Activated naive CD8-positive, alpha-beta T cell treated with anti-CD3 and anti-CD28 coated beads, Interleukin-2, amount 10 ng/mL, durations not matched to agents 7 days and 5 days (primary cell): Measurements from ENCODE around the gene ZDHHC11B. TPM values are rescaled to one million over a fixed set of nuclear protein-coding genes. Genes with fewer than 3 reads are reported as not detected.
"Not testable (repeated sequence)": the region's sequence is repeated elsewhere in the genome, so short reads cannot be mapped to it uniquely, and the experiment has no call there.

Experiments used
- ATAC-seq: fragments of 150-1000 bp; cut with Tn5 transposase; one replicate; pipeline ENCODE4 v1.10.0; 2021; ENCODE audit warnings: low read depth, moderate library complexity
- POLR2A ChIA-PET: fragments of 350-600 bp; sonication (Branson Sonifier 250); formaldehyde crosslinking; loops from one replicate; lab custom pipeline; 2021; ENCODE audit warnings: antibody characterized with exemption; lab: Charles Lee
- DNase-seq: peaks from one replicate; pipeline ENCODE4 v3.0.0; 2021
- H3K27ac Mint-ChIP-seq: one replicate; pipeline ENCODE4 v1.8.0; 2022; ENCODE audit warnings: mild to moderate bottlenecking, mixed read lengths
- H3K27me3 Mint-ChIP-seq: one replicate; pipeline ENCODE4 v1.8.0; 2022; ENCODE audit warnings: mild to moderate bottlenecking, moderate library complexity, mixed read lengths
- H3K36me3 Mint-ChIP-seq: one replicate; pipeline ENCODE4 v1.8.0; 2021; ENCODE audit warnings: mild to moderate bottlenecking, mixed read lengths
- H3K4me1 Mint-ChIP-seq: one replicate; pipeline ENCODE4 v1.8.0; 2021; ENCODE audit warnings: mixed read lengths
- H3K4me3 Mint-ChIP-seq: one replicate; pipeline ENCODE4 v1.8.0; 2022; ENCODE audit warnings: mild to moderate bottlenecking, moderate library complexity, mixed read lengths
- H3K9me3 Mint-ChIP-seq: one replicate; pipeline ENCODE4 v1.8.0; 2021; ENCODE audit warnings: mixed read lengths
- total RNA-seq, 2 experiments: library from RNA; stranded (reverse); gene quantifications; one replicate each; pipeline ENCODE4 v1.2.3, GENCODE V29; 2021

Gene ZDHHC11B
- total RNA-seq, 2 experiments from 2014 or later = 2.0 to 2.4 TPM

GRCh38 chr5:770585-770984 is 13.9 kb downstream of the ZDHHC11B start:
- H3K9me3 Mint-ChIP-seq, H3K4me3 Mint-ChIP-seq, DNase-seq, POLR2A ChIA-PET, H3K4me1 Mint-ChIP-seq, H3K27ac Mint-ChIP-seq, H3K27me3 Mint-ChIP-seq, H3K36me3 Mint-ChIP-seq: not testable (repeated sequence)
- ATAC-seq = peak; percentile 18

- POLR2A ChIA-PET, DNase-seq: not testable (repeated sequence)
These were observed 14.9 kb downstream of the ZDHHC11B start for GRCh38 chr5:769485-770145.

DNA sequence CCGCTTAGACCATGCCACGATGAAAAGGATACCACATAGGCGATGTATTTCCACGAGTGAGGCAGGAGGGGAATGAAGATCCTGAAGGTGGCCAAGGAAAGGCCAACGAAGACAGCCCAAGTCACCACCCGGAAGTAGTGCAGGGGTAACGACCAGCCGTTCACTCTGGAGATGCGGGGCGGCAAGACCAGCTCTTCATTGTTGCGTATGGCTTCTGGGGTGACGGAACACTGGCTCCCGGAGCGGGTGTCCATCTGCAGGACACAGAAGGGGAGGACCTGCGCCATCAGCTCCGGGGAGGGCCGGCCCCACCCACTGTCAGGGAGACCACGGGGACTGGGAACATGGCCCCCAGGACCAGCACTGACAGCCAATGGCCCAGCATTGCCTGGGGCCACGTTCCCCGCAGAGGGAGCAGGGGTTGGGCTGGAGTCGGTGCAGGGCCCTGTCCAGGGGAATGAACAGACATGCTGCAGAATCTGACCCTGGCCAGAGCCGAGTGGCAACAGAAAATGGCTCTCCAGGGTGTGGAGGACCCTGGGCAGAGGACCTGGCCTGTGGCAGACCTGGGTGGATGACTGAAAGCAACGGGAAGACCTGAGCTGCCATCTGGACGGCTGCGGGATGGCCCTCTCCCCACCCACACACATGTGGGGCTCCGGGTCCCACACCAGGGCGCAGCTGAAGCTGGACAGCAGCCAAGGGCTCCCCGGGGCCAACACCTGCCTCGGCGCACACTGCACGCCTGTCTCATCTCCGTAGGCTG is 17.7 kb downstream of the ZDHHC11B start:
- no peak for ATAC-seq
- Mint-ChIP-seq H3K36me3 (no peaks in the 10 kb centered on the region), H3K27ac (no peak overlapping the region), H3K4me1 (no peaks in the 10 kb centered on the region), H3K9me3 (no peaks in the 10 kb centered on the region), H3K4me3 (no peak overlapping the region), H3K27me3 (peaks cover 3% of the 10 kb centered on the region)
- POLR2A ChIA-PET = no interaction called here
- DNase-seq = no peak

More at GRCh38 chr5:769485-770145, 14.9 kb downstream of the ZDHHC11B start:
- not testable (repeated sequence) for H3K36me3 Mint-ChIP-seq, H3K4me1 Mint-ChIP-seq, H3K27ac Mint-ChIP-seq, H3K27me3 Mint-ChIP-seq, H3K4me3 Mint-ChIP-seq, ATAC-seq, H3K9me3 Mint-ChIP-seq

DNA sequence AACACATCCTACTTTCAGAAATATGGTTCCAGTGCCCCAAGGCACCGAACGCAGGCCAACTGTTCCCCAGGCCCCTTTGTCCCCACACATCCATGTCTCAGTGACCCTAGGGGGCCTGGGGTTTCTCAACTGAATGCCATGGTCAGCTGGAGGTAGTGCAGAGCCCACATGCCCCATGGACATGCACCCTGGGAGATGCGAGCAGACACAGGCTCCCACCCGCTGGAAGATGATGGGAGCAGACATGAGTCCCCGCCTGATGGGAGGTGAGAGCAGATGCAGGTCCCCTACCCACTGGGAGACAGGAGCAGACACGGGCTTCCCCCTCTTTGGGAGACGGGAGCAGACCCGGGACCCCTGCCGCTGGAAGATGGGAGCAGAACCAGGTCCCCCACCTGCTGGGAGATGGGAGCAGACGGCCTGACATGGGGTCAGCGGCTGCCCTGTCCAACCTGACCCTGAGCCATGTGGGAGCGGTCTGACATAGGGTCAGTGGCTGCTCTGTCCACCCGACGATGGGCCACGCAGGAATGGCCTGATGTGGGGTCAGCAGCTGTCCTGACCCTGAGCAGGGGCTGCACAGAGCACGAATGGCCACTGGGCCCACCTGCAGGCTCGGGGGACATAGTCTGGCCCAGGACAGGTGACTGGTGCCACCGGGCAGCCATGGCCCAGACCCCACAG is 18.4 kb downstream of the ZDHHC11B start:
- Mint-ChIP-seq H3K9me3 (no peaks in the 10 kb centered on the region), H3K4me1 (no peaks in the 10 kb centered on the region), H3K27ac (no peak overlapping the region), H3K27me3 (peaks cover 3% of the 10 kb centered on the region), H3K4me3 (no peak overlapping the region), H3K36me3 (no peaks in the 10 kb centered on the region)
- no peak for ATAC-seq
- POLR2A ChIA-PET = no interaction called here
- DNase-seq = no peak

- H3K4me3 Mint-ChIP-seq = no peak overlapping the region
- H3K27ac Mint-ChIP-seq = no peak overlapping the region
- no peak for DNase-seq
- POLR2A ChIA-PET = no interaction called here
- H3K4me1 Mint-ChIP-seq = no peaks in the 10 kb centered on the region
- no peak for ATAC-seq
- peaks cover 3% of the 10 kb centered on the region for H3K27me3 Mint-ChIP-seq
- H3K9me3 Mint-ChIP-seq = no peaks in the 10 kb centered on the region
- no peaks in the 10 kb centered on the region for H3K36me3 Mint-ChIP-seq
These were observed 20.3 kb downstream of the ZDHHC11B start for GRCh38 chr5:763998-764781.

DNA sequence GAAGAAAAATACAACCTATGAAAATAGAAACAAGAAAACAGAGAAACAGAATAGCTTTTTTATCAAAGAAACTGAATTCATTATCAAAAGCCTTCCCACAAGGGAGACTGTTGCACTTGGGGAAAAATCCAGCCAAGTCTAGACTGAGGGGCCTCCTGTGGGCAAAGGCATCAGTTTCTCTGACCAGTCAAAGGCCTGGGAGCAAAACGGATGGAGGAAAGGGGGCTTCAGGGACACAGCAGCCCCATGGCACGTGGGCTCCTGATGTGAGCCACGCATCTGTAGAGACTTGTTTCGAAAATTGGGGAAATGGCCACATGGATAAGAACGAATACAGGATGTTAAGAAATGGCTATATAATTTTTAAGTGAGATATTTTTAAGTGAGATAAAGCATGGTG is 21.1 kb downstream of the ZDHHC11B start:
- H3K9me3 Mint-ChIP-seq = no peaks in the 10 kb centered on the region
- H3K27ac Mint-ChIP-seq = no peak overlapping the region
- no peak for ATAC-seq
- no peaks in the 10 kb centered on the region for H3K36me3 Mint-ChIP-seq
- POLR2A ChIA-PET = no interaction called here
- no peaks in the 10 kb centered on the region for H3K4me1 Mint-ChIP-seq
- H3K4me3 Mint-ChIP-seq = no peak overlapping the region
- DNase-seq = no peak
- peaks cover 3% of the 10 kb centered on the region for H3K27me3 Mint-ChIP-seq

- POLR2A ChIA-PET, ATAC-seq: not testable (repeated sequence)
These were observed 21.5 kb downstream of the ZDHHC11B start for GRCh38 chr5:762996-763395.

GRCh38 chr5:761854-762710 is 22.4 kb downstream of the ZDHHC11B start:
- Mint-ChIP-seq H3K4me1 (no peaks in the 10 kb centered on the region), H3K27ac (no peak overlapping the region)
- no peak for DNase-seq

More at GRCh38 chr5:762996-763395, 21.5 kb downstream of the ZDHHC11B start:
- not testable (repeated sequence) for H3K27ac Mint-ChIP-seq, H3K36me3 Mint-ChIP-seq, H3K4me1 Mint-ChIP-seq, H3K9me3 Mint-ChIP-seq, H3K27me3 Mint-ChIP-seq, DNase-seq, H3K4me3 Mint-ChIP-seq

GRCh38 chr5:761059-761771 is 23.3 kb downstream of the ZDHHC11B start:
- H3K36me3 Mint-ChIP-seq = no peaks in the 10 kb centered on the region
- H3K9me3 Mint-ChIP-seq = no peaks in the 10 kb centered on the region
- ATAC-seq = no peak
- H3K27me3 Mint-ChIP-seq = peaks cover 3% of the 10 kb centered on the region
- H3K4me1 Mint-ChIP-seq = no peaks in the 10 kb centered on the region
- POLR2A ChIA-PET = no interaction called here
- H3K27ac Mint-ChIP-seq = no peak overlapping the region
- no peak for DNase-seq
- no peak overlapping the region for H3K4me3 Mint-ChIP-seq

More at GRCh38 chr5:761854-762710, 22.4 kb downstream of the ZDHHC11B start:
- Mint-ChIP-seq H3K27me3 (peaks cover 3% of the 10 kb centered on the region), H3K4me3 (no peak overlapping the region), H3K9me3 (no peaks in the 10 kb centered on the region), H3K36me3 (no peaks in the 10 kb centered on the region)
- ATAC-seq = no peak
- POLR2A ChIA-PET = no interaction called here

DNA sequence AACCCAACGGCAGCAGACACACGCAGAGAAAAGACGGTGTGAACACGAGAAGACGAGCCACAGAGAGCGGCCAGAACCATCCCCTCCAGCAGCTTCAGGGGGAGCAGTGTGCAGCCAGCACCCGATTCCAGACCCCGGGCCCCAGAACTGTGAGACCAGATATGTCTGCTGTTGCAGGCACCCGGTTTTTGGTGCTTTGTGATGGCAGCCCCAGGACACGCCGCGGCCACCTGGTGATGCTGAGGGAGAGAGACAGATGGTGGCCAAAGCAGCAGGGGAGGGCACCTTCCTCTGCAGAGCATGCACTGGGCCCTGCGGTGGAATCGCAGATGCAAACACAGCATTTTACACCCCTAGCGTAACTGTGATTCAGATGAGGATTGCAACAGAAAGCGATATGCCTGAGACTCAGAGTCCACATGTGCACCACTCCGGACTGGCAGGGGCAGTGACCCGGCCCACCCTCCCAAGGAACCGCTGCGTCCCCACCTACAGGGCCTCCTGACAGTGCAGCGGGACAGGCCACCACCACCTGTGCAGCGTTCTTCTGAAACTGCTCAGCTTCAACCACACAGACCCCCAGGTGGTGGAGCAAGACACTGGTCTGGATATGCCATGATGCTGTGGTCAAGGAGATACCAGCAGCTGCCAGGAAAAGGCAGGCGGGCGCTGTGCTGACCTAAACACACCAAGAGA is 24.0 kb downstream of the ZDHHC11B start:
- no peaks in the 10 kb centered on the region for H3K36me3 Mint-ChIP-seq
- no peaks in the 10 kb centered on the region for H3K4me1 Mint-ChIP-seq
- DNase-seq (no peak), ATAC-seq (no peak)
- no peaks in the 10 kb centered on the region for H3K9me3 Mint-ChIP-seq
- H3K27me3 Mint-ChIP-seq = peaks cover 3% of the 10 kb centered on the region
- H3K4me3 Mint-ChIP-seq = no peak overlapping the region
- H3K27ac Mint-ChIP-seq = no peak overlapping the region
- POLR2A ChIA-PET = no interaction called here

DNA sequence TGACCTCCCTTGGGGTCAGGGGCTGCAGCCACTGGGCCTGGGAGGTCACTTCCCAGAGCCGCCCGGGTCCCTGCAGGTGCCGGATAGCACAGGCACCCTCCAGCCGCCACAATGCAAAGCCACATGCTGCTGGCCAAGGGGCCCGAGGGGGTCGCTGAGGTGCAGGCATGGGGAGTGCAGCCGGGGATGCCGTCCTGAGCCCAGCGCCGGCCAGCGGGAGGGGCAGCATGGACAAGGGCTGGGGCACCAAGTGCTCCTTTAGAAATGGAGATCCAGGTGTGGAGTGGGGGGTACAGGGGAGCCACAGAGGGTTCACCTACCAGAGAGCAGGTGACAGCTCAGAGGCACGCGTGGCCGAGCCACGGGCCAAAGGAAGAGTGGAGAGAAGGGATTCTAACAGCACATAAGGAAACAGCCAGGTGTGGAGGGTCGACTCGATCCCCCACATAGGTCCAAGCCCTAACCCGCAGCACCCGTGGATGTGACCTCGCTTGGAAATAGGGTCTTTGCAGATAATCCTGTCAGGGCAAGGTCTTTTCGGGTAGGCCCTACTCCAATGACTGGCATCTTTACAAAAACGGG is 24.7 kb downstream of the ZDHHC11B start:
- no peaks in the 10 kb centered on the region for H3K36me3 Mint-ChIP-seq
- POLR2A ChIA-PET = no interaction called here
- no peak for DNase-seq
- no peaks in the 10 kb centered on the region for H3K9me3 Mint-ChIP-seq
- ATAC-seq = no peak
- no peak overlapping the region for H3K4me3 Mint-ChIP-seq
- H3K27me3 Mint-ChIP-seq = peaks cover 3% of the 10 kb centered on the region
- H3K27ac Mint-ChIP-seq = no peak overlapping the region
- H3K4me1 Mint-ChIP-seq = no peaks in the 10 kb centered on the region
